ENCODE results near the gene CFB.

The CFB gene

GRCh38 chr6:31966997-31967925 is 21.4 kb downstream of the CFB start:
- TF ChIP-seq, protein P1, sequence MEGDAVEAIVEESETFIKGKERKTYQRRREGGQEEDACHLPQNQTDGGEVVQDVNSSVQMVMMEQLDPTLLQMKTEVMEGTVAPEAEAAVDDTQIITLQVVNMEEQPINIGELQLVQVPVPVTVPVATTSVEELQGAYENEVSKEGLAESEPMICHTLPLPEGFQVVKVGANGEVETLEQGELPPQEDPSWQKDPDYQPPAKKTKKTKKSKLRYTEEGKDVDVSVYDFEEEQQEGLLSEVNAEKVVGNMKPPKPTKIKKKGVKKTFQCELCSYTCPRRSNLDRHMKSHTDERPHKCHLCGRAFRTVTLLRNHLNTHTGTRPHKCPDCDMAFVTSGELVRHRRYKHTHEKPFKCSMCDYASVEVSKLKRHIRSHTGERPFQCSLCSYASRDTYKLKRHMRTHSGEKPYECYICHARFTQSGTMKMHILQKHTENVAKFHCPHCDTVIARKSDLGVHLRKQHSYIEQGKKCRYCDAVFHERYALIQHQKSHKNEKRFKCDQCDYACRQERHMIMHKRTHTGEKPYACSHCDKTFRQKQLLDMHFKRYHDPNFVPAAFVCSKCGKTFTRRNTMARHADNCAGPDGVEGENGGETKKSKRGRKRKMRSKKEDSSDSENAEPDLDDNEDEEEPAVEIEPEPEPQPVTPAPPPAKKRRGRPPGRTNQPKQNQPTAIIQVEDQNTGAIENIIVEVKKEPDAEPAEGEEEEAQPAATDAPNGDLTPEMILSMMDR (conservative IDR thresholded peaks at IDR 0.05; ENCODE audit: control insufficient read depth, insufficient read depth, low read depth, low read length) = no peak
- no peak for DNase-seq (ENCODE audit: low read depth)

GRCh38 chr6:31967926-31968320 is 22.0 kb downstream of the CFB start:
- DNase-seq (ENCODE audit: low read depth) = no peak
- no peak overlapping the region for H3K4me3 ChIP-seq (ENCODE audit: control insufficient read depth, low read depth, low read length)
- TF ChIP-seq, protein P1 (conservative IDR thresholded peaks at IDR 0.05; ENCODE audit: control insufficient read depth, insufficient read depth, low read depth, low read length) = no peak

More at GRCh38 chr6:31966997-31967925, 21.4 kb downstream of the CFB start:
- no peak overlapping the region for H3K4me3 ChIP-seq (ENCODE audit: control insufficient read depth, low read depth, low read length)

- H3K4me3 ChIP-seq (ENCODE audit: control insufficient read depth, low read depth, low read length) = no peak overlapping the region
- TF ChIP-seq, protein P1 (conservative IDR thresholded peaks at IDR 0.05; ENCODE audit: control insufficient read depth, insufficient read depth, low read depth, low read length) = no peak
- DNase-seq (ENCODE audit: low read depth) = no peak
Observed at GRCh38 chr6:31968326-31968725, 22.4 kb downstream of the CFB start.

DNA sequence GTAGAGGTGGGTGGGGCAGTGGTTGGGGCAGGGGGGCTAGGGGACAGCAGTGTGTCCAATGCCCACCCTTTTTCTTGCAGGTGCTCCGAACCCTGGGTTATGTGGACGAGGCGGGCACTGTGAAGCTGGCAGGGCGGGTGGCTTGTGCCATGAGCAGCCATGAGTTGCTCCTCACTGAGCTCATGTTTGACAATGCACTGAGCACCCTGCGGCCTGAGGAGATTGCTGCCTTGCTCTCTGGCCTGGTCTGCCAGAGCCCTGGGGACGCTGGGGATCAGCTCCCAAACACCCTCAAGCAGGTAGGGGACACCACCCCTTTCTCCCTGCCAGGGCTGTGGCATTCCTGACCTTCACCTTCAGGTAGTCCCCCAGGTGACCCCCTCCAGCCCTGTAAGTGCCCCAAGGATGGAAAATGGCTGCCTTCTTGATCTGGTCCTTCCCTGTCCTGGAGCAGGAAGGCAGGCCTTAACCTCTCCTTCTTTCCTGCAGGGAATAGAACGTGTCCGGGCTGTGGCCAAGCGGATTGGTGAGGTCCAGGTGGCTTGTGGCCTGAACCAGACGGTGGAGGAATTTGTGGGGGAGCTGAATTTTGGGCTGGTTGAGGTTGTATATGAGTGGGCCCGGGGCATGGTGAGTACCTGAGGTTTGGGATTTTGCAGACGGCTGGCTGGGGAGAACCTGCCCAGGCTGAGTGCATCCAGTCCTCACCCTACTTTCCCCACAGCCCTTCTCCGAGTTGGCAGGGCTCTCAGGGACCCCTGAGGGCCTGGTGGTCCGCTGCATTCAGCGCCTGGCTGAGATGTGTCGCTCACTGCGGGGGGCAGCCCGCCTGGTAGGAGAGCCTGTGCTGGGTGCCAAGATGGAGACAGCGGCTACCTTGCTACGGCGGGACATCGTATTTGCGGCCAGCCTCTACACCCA is 23.2 kb downstream of the CFB start:
- TF ChIP-seq, protein P1 (conservative IDR thresholded peaks at IDR 0.05; ENCODE audit: control insufficient read depth, insufficient read depth, low read depth, low read length) = no peak
- no peak overlapping the region for H3K4me3 ChIP-seq (ENCODE audit: control insufficient read depth, low read depth, low read length)
- no peak for DNase-seq (ENCODE audit: low read depth)

- TF ChIP-seq, protein P1 (conservative IDR thresholded peaks at IDR 0.05; ENCODE audit: control insufficient read depth, insufficient read depth, low read depth, low read length) = no peak
- peak; percentile 43 for DNase-seq (ENCODE audit: low read depth)
- H3K4me3 ChIP-seq (ENCODE audit: control insufficient read depth, low read depth, low read length) = peak overlapping the region; percentile 93
Observed at GRCh38 chr6:31969712-31970603, 24.1 kb downstream of the CFB start.
